ENCODE data around the gene MEAK7.

The MEAK7 gene

DNA sequence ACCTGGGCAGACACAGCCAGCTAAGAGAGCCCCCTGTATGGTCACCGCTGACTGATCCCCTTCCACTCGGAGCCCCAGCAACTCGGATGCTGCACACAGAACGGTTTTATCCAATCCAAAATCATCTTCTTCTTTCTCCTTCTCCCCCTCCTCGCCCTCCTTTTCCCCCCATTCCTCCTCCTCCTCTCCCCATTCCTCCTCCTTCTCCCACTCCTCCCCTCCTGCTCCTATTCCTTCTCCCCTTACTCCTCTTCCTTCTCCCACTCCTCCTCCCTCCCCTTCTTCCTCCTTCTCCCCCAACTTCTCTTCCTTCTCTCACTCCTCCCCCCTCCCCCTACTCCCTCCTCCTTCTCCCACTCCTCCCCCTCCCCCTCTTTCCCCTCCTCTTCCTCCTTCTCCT lies 30.4 kb upstream of the MEAK7 start:
- H3K9me3 ChIP-seq (ENCODE audit: control insufficient read depth, low read length) = no peaks in the 10 kb centered on the region
- no peak overlapping the region for H2AFZ ChIP-seq
- no peak overlapping the region for H3K4me2 ChIP-seq (ENCODE audit: low read length)
- no peak overlapping the region for H3K27ac ChIP-seq
- TF ChIP-seq CTCF (IDR thresholded peaks at IDR 0.05) = no peak
- H3K36me3 ChIP-seq (ENCODE audit: control insufficient read depth, insufficient read depth, low read length) = no peaks in the 10 kb centered on the region
- no peak overlapping the region for H3K9ac ChIP-seq
- no peaks in the 10 kb centered on the region for H3K27me3 ChIP-seq (ENCODE audit: control insufficient read depth, insufficient read depth, low read length)
- H3K79me2 ChIP-seq = no peaks in the 10 kb centered on the region
- H3K4me3 ChIP-seq (ENCODE audit: low read depth, low read length) = no peak overlapping the region
- no peaks in the 10 kb centered on the region for H3K4me1 ChIP-seq

GRCh38 chr16:84532855-84533486 lies 28.5 kb upstream of the MEAK7 start:
- no peaks in the 10 kb centered on the region for H3K9me3 ChIP-seq (ENCODE audit: control insufficient read depth, low read length)
- H3K9ac ChIP-seq = no peak overlapping the region
- TF ChIP-seq CTCF (IDR thresholded peaks at IDR 0.05) = no peak
- H3K27ac ChIP-seq = peak overlapping the region; percentile 66
- no peaks in the 10 kb centered on the region for H3K79me2 ChIP-seq
- H3K4me3 ChIP-seq (ENCODE audit: low read depth, low read length) = no peak overlapping the region
- H3K4me2 ChIP-seq (ENCODE audit: low read length) = no peak overlapping the region
- no peaks in the 10 kb centered on the region for H3K36me3 ChIP-seq (ENCODE audit: control insufficient read depth, insufficient read depth, low read length)
- no peaks in the 10 kb centered on the region for H3K27me3 ChIP-seq (ENCODE audit: control insufficient read depth, insufficient read depth, low read length)
- H3K4me1 ChIP-seq = no peaks in the 10 kb centered on the region
- H2AFZ ChIP-seq = no peak overlapping the region

DNA sequence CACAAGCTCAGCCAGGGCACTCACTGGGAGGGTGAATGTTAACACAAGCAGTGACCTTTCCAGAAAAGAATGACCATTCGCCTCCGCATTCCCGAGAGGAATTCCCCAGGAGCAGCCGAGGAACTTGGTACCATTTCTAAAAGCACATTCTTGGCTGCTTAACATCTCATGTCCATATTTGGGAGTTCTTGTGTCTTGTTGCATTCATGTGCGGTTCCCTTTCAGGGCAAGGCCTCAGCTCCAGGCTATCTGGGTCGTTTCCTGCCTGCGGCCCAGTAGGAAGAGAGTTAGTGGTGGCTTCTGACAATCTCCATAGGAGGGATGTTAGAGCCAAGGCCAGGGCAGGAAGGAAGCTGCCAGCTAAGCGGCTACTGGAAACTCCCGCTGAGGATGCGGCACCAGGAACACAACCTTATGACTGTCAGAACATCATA lies 27.8 kb upstream of the MEAK7 start:
- H3K4me3 ChIP-seq (ENCODE audit: low read depth, low read length) = no peak overlapping the region
- H3K4me2 ChIP-seq (ENCODE audit: low read length) = no peak overlapping the region
- no peaks in the 10 kb centered on the region for H3K9me3 ChIP-seq (ENCODE audit: control insufficient read depth, low read length)
- no peaks in the 10 kb centered on the region for H3K27me3 ChIP-seq (ENCODE audit: control insufficient read depth, insufficient read depth, low read length)
- H3K9ac ChIP-seq = no peak overlapping the region
- H2AFZ ChIP-seq = no peak overlapping the region
- no peaks in the 10 kb centered on the region for H3K79me2 ChIP-seq
- no peaks in the 10 kb centered on the region for H3K36me3 ChIP-seq (ENCODE audit: control insufficient read depth, insufficient read depth, low read length)
- H3K4me1 ChIP-seq = no peaks in the 10 kb centered on the region
- no peak for TF ChIP-seq CTCF (IDR thresholded peaks at IDR 0.05)
- no peak overlapping the region for H3K27ac ChIP-seq

DNA sequence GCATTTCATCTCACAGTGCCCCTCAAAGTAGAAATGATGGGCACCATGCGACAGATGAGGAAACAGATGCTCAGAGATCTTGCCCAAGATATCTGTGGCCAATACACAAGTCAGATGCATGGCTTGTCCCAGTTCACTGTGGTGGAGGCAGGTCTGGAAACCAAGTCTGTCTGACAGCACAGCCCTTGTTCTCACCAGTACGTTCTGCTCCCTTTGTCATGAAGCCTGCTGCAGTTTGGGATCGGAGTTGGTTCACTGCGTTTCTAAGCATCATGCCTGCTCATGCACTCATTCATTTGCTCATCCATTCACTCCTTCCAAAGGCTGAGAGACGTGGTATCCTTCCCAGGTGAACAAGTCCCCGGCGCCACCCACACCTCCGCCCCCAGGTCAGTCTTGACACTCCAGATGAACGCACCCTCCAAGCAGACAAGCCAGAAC lies 27.2 kb upstream of the MEAK7 start:
- Histone ChIP-seq H3K4me3 (ENCODE audit: low read depth, low read length) (no peak overlapping the region), H3K79me2 (no peaks in the 10 kb centered on the region), H3K27ac (no peak overlapping the region), H3K9ac (no peak overlapping the region), H3K36me3 (ENCODE audit: control insufficient read depth, insufficient read depth, low read length) (no peaks in the 10 kb centered on the region), H2AFZ (no peak overlapping the region), H3K4me2 (ENCODE audit: low read length) (no peak overlapping the region), H3K9me3 (ENCODE audit: control insufficient read depth, low read length) (no peaks in the 10 kb centered on the region), H3K27me3 (ENCODE audit: control insufficient read depth, insufficient read depth, low read length) (no peaks in the 10 kb centered on the region), H3K4me1 (no peaks in the 10 kb centered on the region)
- TF ChIP-seq CTCF (IDR thresholded peaks at IDR 0.05) = no peak

DNA sequence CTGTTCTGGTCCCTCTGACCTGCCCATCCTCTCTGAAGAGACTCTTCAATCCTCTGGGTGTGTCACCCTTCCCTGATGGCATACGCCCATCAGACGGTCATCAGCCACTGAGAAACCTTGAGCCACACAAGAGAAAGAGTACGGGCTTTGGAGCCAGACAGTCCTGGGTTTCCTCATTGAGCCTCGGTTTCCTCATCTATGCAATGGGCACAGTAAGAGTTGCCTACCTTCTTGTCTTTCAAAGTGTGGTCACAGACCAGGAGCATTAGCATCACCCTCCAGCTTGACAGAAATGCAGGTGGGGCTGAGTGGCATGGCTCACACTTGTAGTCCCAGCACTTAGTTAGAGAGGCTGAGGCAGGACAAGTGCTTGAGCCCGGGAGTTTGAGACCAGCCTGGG lies 26.1 kb upstream of the MEAK7 start:
- no peak overlapping the region for H3K27ac ChIP-seq
- H3K36me3 ChIP-seq (ENCODE audit: control insufficient read depth, insufficient read depth, low read length) = no peaks in the 10 kb centered on the region
- no peaks in the 10 kb centered on the region for H3K79me2 ChIP-seq

More for the DNA sequence above, 26.1 kb upstream of the MEAK7 start:
- no peak overlapping the region for H2AFZ ChIP-seq
- H3K9me3 ChIP-seq (ENCODE audit: control insufficient read depth, low read length) = no peaks in the 10 kb centered on the region
- no peak overlapping the region for H3K4me3 ChIP-seq (ENCODE audit: low read depth, low read length)
- H3K4me1 ChIP-seq = no peaks in the 10 kb centered on the region
- no peak for TF ChIP-seq CTCF (IDR thresholded peaks at IDR 0.05)
- H3K27me3 ChIP-seq (ENCODE audit: control insufficient read depth, insufficient read depth, low read length) = no peaks in the 10 kb centered on the region
- H3K9ac ChIP-seq = no peak overlapping the region
- no peak overlapping the region for H3K4me2 ChIP-seq (ENCODE audit: low read length)

Measured in parathyroid adenoma (tissue), 2 donors.